PC-3 (cell line): Measurements from ENCODE around the gene COL2A1.

ENCODE experiments used
- CTCF ChIP-seq: fragments of 300-600 bp; sonication (generic); conservative IDR thresholded peaks from 2 replicates; pipeline ENCODE4 v1.5.1; 2017; ENCODE audit warnings: antibody characterized with exemption, low read depth, mild to moderate bottlenecking, low read length
- EZH2 ChIP-seq: fragments of 300-600 bp; sonication (generic); IDR thresholded peaks from one replicate; pipeline ENCODE4 v1.6.1; 2017; ENCODE audit warnings: antibody characterized with exemption, mild to moderate bottlenecking, low read length; ENCODE audit not compliant: unreplicated experiment

- TF ChIP-seq EZH2 (no peak), CTCF (no peak)
These were observed 13.7 kb downstream of the COL2A1 start for GRCh38 chr12:47990351-47991105.
